CD4-positive, alpha-beta T cell (primary cell): ENCODE data around the gene SPATA13. TPM values are rescaled to one million over a fixed set of nuclear protein-coding genes. Genes with fewer than 3 reads are reported as not detected.

Experiments used
- ATAC-seq: fragments of 200-7000 bp; cut with Tn5 transposase; one replicate; pipeline ENCODE4 v1.10.0; 2022; ENCODE audit warnings: mild to moderate bottlenecking; ENCODE audit not compliant: poor library complexity
- CTCF ChIA-PET: fragments of 350-600 bp; sonication (Branson Sonifier 250); formaldehyde crosslinking; loops from one replicate; lab custom pipeline; 2021; ENCODE audit warnings: antibody characterized with exemption, inconsistent platforms; lab: Charles Lee
- POLR2A ChIA-PET: fragments of 350-600 bp; sonication (Branson Sonifier 250); formaldehyde crosslinking; loops from one replicate; lab custom pipeline; 2021; ENCODE audit warnings: antibody characterized with exemption, inconsistent platforms; lab: Charles Lee
- DNase-seq, 14 experiments: peaks; one replicate each; pipeline ENCODE4 v3.0.0-alpha.2; 2013 to 2020; ENCODE audit warnings: mixed read lengths in 2 of 14
- H3K27ac ChIP-seq, 2 donors: one replicate each; pipeline versions ENCODE4 v1.5.1 to v1.7.0; 2013; ENCODE audit warnings: low read length in 2 of 2, low read depth in 1 of 2, mild to moderate bottlenecking in 1 of 2
- H3K27me3 ChIP-seq, 2 experiments: 1 replicate in 1 of 2; 2 replicates in 1 of 2; pipeline versions ENCODE4 v1.6.1 to v1.7.0; 2013; ENCODE audit warnings: low read length in 2 of 2, control low read depth in 1 of 2, mild to moderate bottlenecking in 1 of 2, moderate library complexity in 1 of 2; ENCODE audit not compliant: insufficient read depth in 2 of 2, control insufficient read depth in 1 of 2
- H3K36me3 ChIP-seq: one replicate; pipeline ENCODE4 v1.6.1; 2013; ENCODE audit warnings: low read length, control low read depth; ENCODE audit not compliant: insufficient read depth
- H3K4me1 ChIP-seq: one replicate; pipeline ENCODE4 v1.6.1; 2013; ENCODE audit warnings: low read length, control low read depth; ENCODE audit not compliant: insufficient read depth
- H3K4me3 ChIP-seq: one replicate; pipeline ENCODE4 v1.5.1; 2013; ENCODE audit warnings: mild to moderate bottlenecking, low read length, moderate library complexity
- H3K9me3 ChIP-seq, 2 experiments: 1 replicate in 1 of 2; 2 replicates in 1 of 2; pipeline versions ENCODE4 v1.6.1 to v1.7.0; 2013; ENCODE audit warnings: low read length in 2 of 2, mild to moderate bottlenecking in 2 of 2, control low read depth in 1 of 2, moderate library complexity in 1 of 2; ENCODE audit not compliant: control insufficient read depth in 1 of 2, insufficient read depth in 1 of 2
- H3K27ac Mint-ChIP-seq: one replicate; pipeline ENCODE4 v1.8.0; 2020; ENCODE audit warnings: mixed read lengths
- H3K27me3 Mint-ChIP-seq: one replicate; pipeline ENCODE4 v1.8.0; 2021; ENCODE audit warnings: mixed read lengths
- H3K36me3 Mint-ChIP-seq: one replicate; pipeline ENCODE4 v1.8.0; 2021; ENCODE audit warnings: low read depth, mixed read lengths
- H3K4me1 Mint-ChIP-seq: one replicate; pipeline ENCODE4 v1.8.0; 2021; ENCODE audit warnings: low read depth, mixed read lengths
- H3K4me3 Mint-ChIP-seq: one replicate; pipeline ENCODE4 v1.8.0; 2020; ENCODE audit warnings: mild to moderate bottlenecking, mixed read lengths
- H3K9me3 Mint-ChIP-seq: one replicate; pipeline ENCODE4 v1.8.0; 2020; ENCODE audit warnings: mixed read lengths
- intact Hi-C, 2 experiments: fragments of 100-400 bp; cut with DNase I in 1 of 2; cut with micrococcal nuclease in 1 of 2; formaldehyde crosslinking; loops; one replicate each; pipeline versions ENCODE4 v1.15.1 to v1.9.0; 2023 to 2025; cut with DNase I, micrococcal nuclease
- polyA plus RNA-seq, 2 donors: library from polyadenylated mRNA; unstranded; fragments of 120-200 nt; gene quantifications; one replicate each; pipeline ENCODE4 v1.2.1, GENCODE V29; 2013
- total RNA-seq, 174 experiments: library from RNA in 2 of 174; stranded (reverse) in 2 of 174; gene quantifications; one replicate each; pipeline ENCODE4 v1.2.3 and lab custom pipeline; 2021 to 2026
- TF ChIP-seq, protein P1 (sequence below): fragments of 200-600 bp; IDR thresholded peaks from one replicate; pipeline ENCODE4 v1.8.0; 2022; ENCODE audit warnings: antibody characterized with exemption, mild to moderate bottlenecking

The SPATA13 gene
- total RNA-seq, result 10 to 100 TPM; 87.7 to 94.6 TPM
- 73.3 TPM for polyA plus RNA-seq (2013, experiment 1 of 2)
- 79.5 TPM for polyA plus RNA-seq (2013, experiment 2 of 2)
- total RNA-seq (lab: John Stamatoyannopoulos, UW), result 102 to 448 (median 223) reads per million in 172 experiments

- no peaks in the 10 kb centered on the region for H3K27me3 Mint-ChIP-seq
- peak within 1 kb of the TSS; percentile 81 for H3K4me3 ChIP-seq
- DNase-seq (peak; percentile 89 to 99 (median 94)), ATAC-seq (peak; percentile 92)
- no peak within 1 kb of the TSS for H3K27ac ChIP-seq
- no peaks in the 10 kb centered on the region for H3K27me3 ChIP-seq
- H3K4me1 ChIP-seq, result peaks cover 18% of the 10 kb centered on the region
- H3K9me3 ChIP-seq, result no peaks in the 10 kb centered on the region
- peak within 1 kb of the TSS; percentile 74 for H3K27ac Mint-ChIP-seq
- intact Hi-C loops, result loop anchor here (2.0 to 5.0 kb wide), 6 partner anchors 57 to 783 kb away; partner anchors contain the start of gene MIPEP (in 1 of the 2)
- H3K9me3 Mint-ChIP-seq, result no peaks in the 10 kb centered on the region
- H3K36me3 Mint-ChIP-seq, result no peaks in the 10 kb centered on the region
- peak within 1 kb of the TSS; percentile 90 for H3K4me3 Mint-ChIP-seq
- peaks cover 14% of the 10 kb centered on the region for H3K4me1 Mint-ChIP-seq
- TF ChIP-seq, protein P1, sequence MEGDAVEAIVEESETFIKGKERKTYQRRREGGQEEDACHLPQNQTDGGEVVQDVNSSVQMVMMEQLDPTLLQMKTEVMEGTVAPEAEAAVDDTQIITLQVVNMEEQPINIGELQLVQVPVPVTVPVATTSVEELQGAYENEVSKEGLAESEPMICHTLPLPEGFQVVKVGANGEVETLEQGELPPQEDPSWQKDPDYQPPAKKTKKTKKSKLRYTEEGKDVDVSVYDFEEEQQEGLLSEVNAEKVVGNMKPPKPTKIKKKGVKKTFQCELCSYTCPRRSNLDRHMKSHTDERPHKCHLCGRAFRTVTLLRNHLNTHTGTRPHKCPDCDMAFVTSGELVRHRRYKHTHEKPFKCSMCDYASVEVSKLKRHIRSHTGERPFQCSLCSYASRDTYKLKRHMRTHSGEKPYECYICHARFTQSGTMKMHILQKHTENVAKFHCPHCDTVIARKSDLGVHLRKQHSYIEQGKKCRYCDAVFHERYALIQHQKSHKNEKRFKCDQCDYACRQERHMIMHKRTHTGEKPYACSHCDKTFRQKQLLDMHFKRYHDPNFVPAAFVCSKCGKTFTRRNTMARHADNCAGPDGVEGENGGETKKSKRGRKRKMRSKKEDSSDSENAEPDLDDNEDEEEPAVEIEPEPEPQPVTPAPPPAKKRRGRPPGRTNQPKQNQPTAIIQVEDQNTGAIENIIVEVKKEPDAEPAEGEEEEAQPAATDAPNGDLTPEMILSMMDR, result no peak
- ChIA-PET CTCF (interaction anchor here (0.9 kb wide), 1 partner anchor 567 kb away, joined by 3 read pairs; no protein-coding TSS in a partner anchor), POLR2A (interaction anchor here (0.6 to 1.6 kb wide), 6 partner anchors 9 to 471 kb away, joined by 3 to 7 read pairs (median 4); no protein-coding TSS in a partner anchor)
- no peaks in the 10 kb centered on the region for H3K36me3 ChIP-seq
Measured at GRCh38 chr13:24160458-24161009, at the start of gene SPATA13. Gene SPATA13 (plus strand): TSS chr13:24160720. CDS start chr13:24222930, 62,210 bp downstream.

DNA sequence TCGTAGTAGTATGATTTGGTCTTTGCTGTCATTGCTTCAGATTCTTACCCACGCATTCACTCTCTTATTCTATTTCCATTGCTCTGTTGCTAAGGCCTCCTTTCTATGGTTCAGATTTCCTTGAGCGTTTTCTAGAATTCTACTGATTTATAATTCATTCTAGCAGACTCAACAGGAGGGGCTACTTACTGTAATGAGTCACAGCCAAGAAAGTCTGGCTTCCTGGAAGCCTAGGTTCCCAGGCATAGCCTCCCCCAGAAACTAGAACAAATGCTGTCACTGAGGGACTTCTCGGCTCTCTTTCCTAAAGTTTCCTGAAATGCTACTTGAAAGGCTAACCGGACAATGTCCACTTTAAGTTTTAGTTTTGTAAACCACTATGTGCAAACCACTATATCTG, 47.7 kb upstream of the SPATA13 start:
- POLR2A ChIA-PET, result no interaction called here
- H3K27ac Mint-ChIP-seq, result no peak overlapping the region
- DNase-seq (no peak), ATAC-seq (no peak)
- H3K9me3 ChIP-seq, result no peaks in the 10 kb centered on the region
- H3K27me3 Mint-ChIP-seq, result no peaks in the 10 kb centered on the region
- no peaks in the 10 kb centered on the region for H3K36me3 ChIP-seq
- H3K4me3 ChIP-seq, result no peak overlapping the region
- H3K36me3 Mint-ChIP-seq, result no peaks in the 10 kb centered on the region
- peaks cover 3% of the 10 kb centered on the region in 2 experiments for H3K27me3 ChIP-seq
- TF ChIP-seq, protein P1, result no peak
- CTCF ChIA-PET, result no interaction called here
- no peaks in the 10 kb centered on the region for H3K9me3 Mint-ChIP-seq
- H3K27ac ChIP-seq, result no peak overlapping the region
- H3K4me3 Mint-ChIP-seq, result no peak overlapping the region
- intact Hi-C loops, result no loop called here
- no peaks in the 10 kb centered on the region for H3K4me1 Mint-ChIP-seq
- no peaks in the 10 kb centered on the region for H3K4me1 ChIP-seq

- intact Hi-C loops, result no loop called here
- CTCF ChIA-PET, result no interaction called here
- TF ChIP-seq, protein P1, result no peak
- H3K27me3 Mint-ChIP-seq, result no peaks in the 10 kb centered on the region
- H3K36me3 Mint-ChIP-seq, result no peaks in the 10 kb centered on the region
- no peak overlapping the region for H3K4me3 ChIP-seq
- H3K4me3 Mint-ChIP-seq, result no peak overlapping the region
- H3K9me3 Mint-ChIP-seq, result no peaks in the 10 kb centered on the region
- H3K4me1 ChIP-seq, result no peaks in the 10 kb centered on the region
- peaks cover 2% of the 10 kb centered on the region for H3K4me1 Mint-ChIP-seq
- POLR2A ChIA-PET, result no interaction called here
- DNase-seq (no peak), ATAC-seq (no peak)
- no peaks in the 10 kb centered on the region for H3K36me3 ChIP-seq
- no peaks in the 10 kb centered on the region for H3K9me3 ChIP-seq
- no peak overlapping the region for H3K27ac Mint-ChIP-seq
- H3K27ac ChIP-seq, result no peak overlapping the region
- peaks cover 3% of the 10 kb centered on the region in 2 experiments for H3K27me3 ChIP-seq
Measured at GRCh38 chr13:24115671-24116070, 44.8 kb upstream of the SPATA13 start.
